ENCODE data around the gene ALKAL2.

The ALKAL2 gene

DNA sequence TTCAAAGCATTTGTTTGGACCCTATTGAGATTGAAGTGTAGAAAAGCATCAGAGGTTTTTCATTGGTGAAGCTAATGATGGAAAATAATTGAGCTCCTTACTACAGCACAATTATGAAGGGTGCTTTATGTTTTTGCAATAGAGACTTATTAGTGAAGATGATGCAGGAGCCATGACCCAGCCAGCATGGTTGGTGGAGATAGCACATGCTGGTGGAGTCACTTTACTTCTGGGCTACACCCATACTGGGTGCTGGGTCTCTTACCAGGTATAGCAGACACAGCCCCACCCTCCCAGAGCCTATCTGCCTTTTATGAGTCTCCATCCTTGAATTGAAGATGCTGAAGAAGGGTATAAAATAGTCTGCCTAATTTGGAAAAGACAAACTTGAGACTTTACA lies 19.6 kb downstream of the ALKAL2 start:
- TF ChIP-seq, protein P1, sequence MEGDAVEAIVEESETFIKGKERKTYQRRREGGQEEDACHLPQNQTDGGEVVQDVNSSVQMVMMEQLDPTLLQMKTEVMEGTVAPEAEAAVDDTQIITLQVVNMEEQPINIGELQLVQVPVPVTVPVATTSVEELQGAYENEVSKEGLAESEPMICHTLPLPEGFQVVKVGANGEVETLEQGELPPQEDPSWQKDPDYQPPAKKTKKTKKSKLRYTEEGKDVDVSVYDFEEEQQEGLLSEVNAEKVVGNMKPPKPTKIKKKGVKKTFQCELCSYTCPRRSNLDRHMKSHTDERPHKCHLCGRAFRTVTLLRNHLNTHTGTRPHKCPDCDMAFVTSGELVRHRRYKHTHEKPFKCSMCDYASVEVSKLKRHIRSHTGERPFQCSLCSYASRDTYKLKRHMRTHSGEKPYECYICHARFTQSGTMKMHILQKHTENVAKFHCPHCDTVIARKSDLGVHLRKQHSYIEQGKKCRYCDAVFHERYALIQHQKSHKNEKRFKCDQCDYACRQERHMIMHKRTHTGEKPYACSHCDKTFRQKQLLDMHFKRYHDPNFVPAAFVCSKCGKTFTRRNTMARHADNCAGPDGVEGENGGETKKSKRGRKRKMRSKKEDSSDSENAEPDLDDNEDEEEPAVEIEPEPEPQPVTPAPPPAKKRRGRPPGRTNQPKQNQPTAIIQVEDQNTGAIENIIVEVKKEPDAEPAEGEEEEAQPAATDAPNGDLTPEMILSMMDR (conservative IDR thresholded peaks at IDR 0.05), result no peak
- H3K27ac ChIP-seq, result no peak overlapping the region

DNA sequence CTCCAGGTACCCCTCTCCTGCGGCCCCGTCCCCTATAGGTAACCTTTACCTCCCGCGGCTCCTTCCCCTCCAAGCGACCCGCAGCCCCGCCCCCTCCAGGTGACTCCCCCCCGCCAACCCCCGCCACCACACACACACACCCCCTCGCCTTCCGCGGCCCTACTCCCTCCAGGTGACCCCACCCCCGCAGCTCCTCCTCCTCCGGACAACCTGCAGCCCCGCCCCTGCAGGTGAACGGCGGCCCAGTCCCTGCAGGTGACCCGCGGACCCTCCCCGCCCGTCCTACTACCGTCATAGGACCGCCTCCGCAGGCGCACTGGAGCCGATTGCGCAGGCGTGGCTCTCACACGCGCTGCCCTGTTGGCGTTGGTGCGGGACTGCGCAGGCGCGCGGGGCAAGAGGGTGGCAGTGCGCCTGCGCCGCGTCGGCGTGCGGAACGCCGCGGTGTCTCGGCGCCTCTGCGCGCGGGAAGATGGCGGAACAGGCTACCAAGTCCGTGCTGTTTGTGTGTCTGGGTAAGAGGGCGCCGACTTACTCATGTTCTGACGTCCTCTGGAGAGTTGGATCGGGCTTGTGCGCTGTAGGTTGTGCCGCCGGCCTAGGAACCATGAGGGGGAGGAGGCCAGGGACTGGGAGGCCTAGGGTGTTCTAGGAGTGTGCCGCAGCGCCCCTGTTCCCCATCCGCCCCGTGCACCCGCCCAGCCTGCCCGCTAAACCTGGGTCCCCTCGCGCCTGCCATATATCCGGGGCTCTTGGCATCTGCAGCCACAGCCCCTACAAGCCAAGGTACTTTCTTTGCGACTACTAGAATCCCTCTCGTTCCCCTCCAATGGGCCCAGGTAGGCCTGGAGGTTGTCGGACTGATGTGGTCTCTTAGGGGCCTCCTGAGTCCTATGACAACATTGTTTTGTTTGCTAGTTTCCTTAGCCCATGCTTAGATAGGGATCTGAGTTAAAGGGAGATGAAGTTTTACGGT lies 23.1 kb downstream of the ALKAL2 start, which contains the start of gene ACP1:
Gene ACP1, plus strand, starts transcription at position 455 of the 976 bp plus-strand sequence. Its CDS starts 18 bp downstream, at position 473.
- TF ChIP-seq, protein P1 (conservative IDR thresholded peaks at IDR 0.05), result no peak
- peak within 1 kb of the TSS; percentile 95 for H3K27ac ChIP-seq

DNA sequence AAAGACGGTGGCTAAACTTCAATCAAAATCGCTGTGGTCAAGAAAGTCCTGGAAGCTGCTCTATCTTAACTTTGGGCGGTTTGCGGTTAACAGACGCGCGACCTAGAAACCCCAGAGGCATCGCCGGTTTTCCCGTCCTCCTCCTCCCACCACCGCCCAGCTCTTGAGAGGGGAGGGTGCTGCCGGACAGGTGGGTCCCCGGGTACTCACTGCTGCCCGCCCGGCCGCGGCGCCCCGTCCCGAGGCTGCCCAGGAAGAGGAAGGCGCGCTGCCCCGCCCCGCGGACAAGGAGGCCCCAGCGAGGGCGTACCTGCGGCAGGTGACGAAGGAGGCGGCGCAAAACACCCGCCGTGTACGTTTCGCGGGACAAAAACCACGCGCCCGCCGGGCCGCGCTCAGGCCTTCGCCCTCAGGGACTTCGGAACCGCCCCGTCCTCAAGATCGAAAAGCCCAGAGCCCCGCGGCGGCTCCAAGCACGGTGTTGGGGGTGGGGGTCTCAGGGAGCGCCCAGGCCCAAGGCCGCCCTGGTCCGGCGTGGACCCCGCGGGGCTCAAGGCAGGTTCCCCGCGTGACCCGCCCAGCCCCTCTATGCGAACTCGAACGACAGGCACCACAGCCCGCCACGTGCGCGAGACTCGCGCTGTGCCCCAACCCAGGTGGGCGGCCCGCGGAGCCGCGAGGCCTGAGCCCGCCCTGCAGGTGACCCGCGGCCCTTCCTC lies 24.0 kb downstream of the ALKAL2 start, which contains the start of gene SH3YL1:
Gene SH3YL1, minus strand, starts transcription at position 259 of the 719 bp plus-strand sequence. Its CDS starts 48 bp downstream, at position 211.
- H3K27ac ChIP-seq, result peak within 1 kb of the TSS; percentile 95
- TF ChIP-seq, protein P1 (conservative IDR thresholded peaks at IDR 0.05), result no peak

DNA sequence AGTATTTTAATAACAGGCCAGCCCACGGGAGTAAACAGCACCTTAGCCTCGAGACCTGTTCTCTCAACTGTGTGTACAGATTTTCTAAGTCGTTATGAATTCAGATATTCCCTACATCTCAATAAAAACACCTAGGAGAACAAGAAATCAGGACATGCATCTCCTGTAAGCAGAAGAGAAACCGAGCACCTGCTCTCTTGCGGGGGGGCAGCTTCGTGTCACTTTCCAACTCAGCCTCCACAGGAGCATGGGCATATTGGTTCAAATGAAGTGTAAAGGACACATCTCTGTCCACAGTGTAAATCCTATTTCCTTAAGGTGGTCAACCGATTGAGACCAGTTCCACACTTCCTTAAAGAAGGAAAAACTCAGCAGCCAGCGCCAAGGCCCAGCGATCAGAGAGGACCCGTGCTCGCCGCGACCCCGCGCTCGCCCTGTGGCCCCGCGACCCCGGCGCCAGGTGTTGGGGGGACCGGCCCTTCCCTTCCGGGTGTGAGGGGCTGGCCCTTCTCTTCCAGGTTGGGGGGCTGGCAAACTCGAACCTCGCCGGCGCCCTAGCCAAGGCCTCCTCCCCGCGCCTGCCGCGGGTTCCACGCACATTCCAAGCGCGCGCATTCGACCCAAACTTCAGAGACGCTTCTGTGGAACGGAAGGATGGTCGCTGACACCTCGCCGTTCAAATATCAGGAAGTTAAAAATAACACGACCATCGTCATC lies 24.7 kb downstream of the ALKAL2 start:
- TF ChIP-seq, protein P1 (conservative IDR thresholded peaks at IDR 0.05), result no peak
- peak overlapping the region; percentile 95 for H3K27ac ChIP-seq

DNA sequence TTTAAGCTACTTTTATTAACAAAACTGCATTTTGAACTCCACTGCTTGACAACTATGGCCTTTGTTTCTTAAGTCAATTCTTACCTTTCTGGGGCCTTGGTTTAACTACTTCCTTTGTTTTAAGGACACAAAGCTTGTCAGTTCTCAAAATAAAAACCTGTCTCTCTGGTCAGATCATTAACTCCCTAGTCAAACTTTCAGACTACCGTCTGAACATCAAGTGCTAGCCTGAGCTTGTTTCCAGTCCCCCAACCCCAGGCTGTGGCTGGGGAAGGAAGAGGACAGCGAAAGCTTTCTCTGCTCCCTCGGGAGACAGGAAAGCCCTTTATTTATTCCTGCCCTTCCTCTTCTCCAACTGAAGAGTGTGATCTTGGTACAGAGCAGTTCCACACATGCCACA lies 25.8 kb downstream of the ALKAL2 start:
- TF ChIP-seq, protein P1 (conservative IDR thresholded peaks at IDR 0.05), result no peak
- peak overlapping the region; percentile 95 for H3K27ac ChIP-seq

DNA sequence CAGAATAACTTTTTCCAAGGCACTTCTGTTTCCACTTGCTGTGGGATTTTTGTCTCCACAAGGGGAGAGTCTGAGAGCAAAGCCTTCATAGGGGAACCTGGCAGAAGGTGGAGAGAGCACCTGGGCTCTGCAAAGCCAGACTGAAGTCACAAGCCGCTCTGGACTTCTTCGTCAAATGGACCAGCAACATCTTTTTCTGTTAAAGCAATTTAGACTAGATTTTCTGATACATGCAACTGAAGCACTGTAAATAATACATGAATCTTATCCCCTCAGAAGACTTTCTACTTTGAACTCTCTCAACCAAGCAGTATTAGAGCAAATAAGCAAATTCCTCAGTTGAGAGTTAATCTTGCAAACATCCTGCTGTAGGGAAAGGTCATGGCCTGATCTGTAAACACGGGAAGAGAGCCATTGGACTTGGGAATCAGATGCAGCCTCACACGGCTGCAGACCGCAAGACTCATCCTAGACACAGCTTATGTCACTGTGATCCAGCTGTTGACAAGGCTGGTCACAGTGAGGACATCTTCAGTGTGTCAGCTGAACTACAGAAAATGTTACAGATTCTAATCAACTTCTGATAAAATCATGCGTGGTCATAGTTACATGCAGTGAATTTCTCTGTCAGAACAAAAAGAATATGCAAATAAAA lies 27.3 kb downstream of the ALKAL2 start:
- H3K27ac ChIP-seq, result peak overlapping the region; percentile 95
- TF ChIP-seq, protein P1 (conservative IDR thresholded peaks at IDR 0.05), result peak; percentile 30; the same call in 1 of the 2 replicates
